HG02970 (cell line): ENCODE results near the gene TIGAR.
A peak's percentile ranks its signal among the peaks of the same experiment; 100 is the strongest.

Experiments
- ATAC-seq: cut with Tn5 transposase; IDR thresholded peaks from one replicate; pipeline ENCODE4 v1.9.1; 2021; ENCODE audit warnings: mild to moderate bottlenecking, moderate library complexity, moderate number of reproducible peaks; ENCODE audit not compliant: unreplicated experiment, low FRiP score

TIGAR gene

GRCh38 chr12:4301932-4302501 lies 19.0 kb upstream of the TIGAR start:
- ATAC-seq: no peak

GRCh38 chr12:4302881-4303280 lies 18.1 kb upstream of the TIGAR start:
- no peak for ATAC-seq

GRCh38 chr12:4303750-4304149 lies 17.3 kb upstream of the TIGAR start:
- ATAC-seq: no peak

- no peak for ATAC-seq
These were observed 13.2 kb upstream of the TIGAR start for GRCh38 chr12:4307593-4308333.

- no peak for ATAC-seq
These were observed 12.6 kb upstream of the TIGAR start for GRCh38 chr12:4308334-4308950.

- no peak for ATAC-seq
These were observed 9.2 kb upstream of the TIGAR start for GRCh38 chr12:4311776-4312175.

GRCh38 chr12:4312251-4312650 lies 8.8 kb upstream of the TIGAR start:
- no peak for ATAC-seq

GRCh38 chr12:4320497-4320852 lies 538 bp upstream of the TIGAR start:
- ATAC-seq: peak; percentile 35

GRCh38 chr12:4322726-4323125 lies 1.7 kb downstream of the TIGAR start:
- ATAC-seq: no peak

GRCh38 chr12:4323396-4323795 lies 2.4 kb downstream of the TIGAR start:
- no peak for ATAC-seq

- ATAC-seq: no peak
These were observed 3.4 kb downstream of the TIGAR start for GRCh38 chr12:4324366-4324765.

GRCh38 chr12:4325966-4326365 lies 5.0 kb downstream of the TIGAR start:
- no peak for ATAC-seq

- no peak for ATAC-seq
These were observed 6.3 kb downstream of the TIGAR start for GRCh38 chr12:4327293-4327692.

GRCh38 chr12:4330203-4330602 lies 9.2 kb downstream of the TIGAR start:
- no peak for ATAC-seq

GRCh38 chr12:4331221-4331620 lies 10.2 kb downstream of the TIGAR start:
- ATAC-seq: no peak

GRCh38 chr12:4331842-4332241 lies 10.8 kb downstream of the TIGAR start:
- no peak for ATAC-seq

GRCh38 chr12:4346931-4347330 lies 25.9 kb downstream of the TIGAR start:
- no peak for ATAC-seq

GRCh38 chr12:4353785-4354208 lies 32.8 kb downstream of the TIGAR start:
- ATAC-seq: no peak

GRCh38 chr12:4355156-4356040 lies 34.4 kb downstream of the TIGAR start:
- no peak for ATAC-seq

GRCh38 chr12:4356041-4356327 lies 35.0 kb downstream of the TIGAR start:
- ATAC-seq: no peak

GRCh38 chr12:4366090-4366489 lies 45.1 kb downstream of the TIGAR start:
- no peak for ATAC-seq
